Measurements from ENCODE around the gene ARFGAP1. TPM values are rescaled to one million over a fixed set of nuclear protein-coding genes. Genes with fewer than 3 reads are reported as not detected.

The ARFGAP1 gene
- total RNA-seq, 2 donors from 2014 or later = 58.6 to 62.6 TPM

GRCh38 chr20:63255931-63256704 is 16.5 kb upstream of the ARFGAP1 start:
- DNase-seq (ENCODE audit: low spot score) = no peak

GRCh38 chr20:63256954-63257353 is 15.7 kb upstream of the ARFGAP1 start:
- intact Hi-C loops (cut with DNase I) = loop anchor here in 1 of 2 donors (5.0 kb wide), 1 partner anchor 215 kb away; no protein-coding TSS in a partner anchor
- no peak for DNase-seq (ENCODE audit: low spot score)

More at GRCh38 chr20:63255931-63256704, 16.5 kb upstream of the ARFGAP1 start:
- intact Hi-C loops (cut with DNase I) = loop anchor here in 1 of 2 donors (5.0 kb wide), 1 partner anchor 214 kb away; no protein-coding TSS in a partner anchor

DNA sequence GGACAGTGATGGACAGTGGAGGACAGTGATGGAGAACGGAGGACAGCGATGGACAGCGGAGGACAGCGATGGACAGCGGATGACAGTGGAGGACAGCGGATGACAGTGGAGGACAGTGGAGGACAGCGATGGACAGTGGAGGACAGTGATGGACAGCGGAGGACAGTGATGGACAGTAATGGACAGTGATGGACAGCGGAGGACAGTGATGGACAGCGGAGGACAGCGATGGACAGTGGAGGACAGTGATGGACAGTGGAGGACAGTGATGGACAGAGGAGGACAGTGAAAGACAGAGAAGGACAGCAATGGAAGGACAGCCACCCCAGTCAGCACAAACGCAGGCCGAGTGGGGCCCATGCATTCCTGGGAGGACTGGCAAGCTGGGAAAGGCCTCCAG is 15.0 kb upstream of the ARFGAP1 start:
- intact Hi-C loops (cut with DNase I) = loop anchor here in 1 of 2 donors (5.0 kb wide), 1 partner anchor 215 kb away; no protein-coding TSS in a partner anchor
- no peak for DNase-seq (ENCODE audit: low spot score)

GRCh38 chr20:63258781-63259180 is 13.8 kb upstream of the ARFGAP1 start:
- no peak for DNase-seq (ENCODE audit: low spot score)
- intact Hi-C loops (cut with DNase I) = loop anchor here in 1 of 2 donors (5.0 kb wide), 1 partner anchor 216 kb away; no protein-coding TSS in a partner anchor

- no peak for DNase-seq (ENCODE audit: low spot score)
- intact Hi-C loops (cut with DNase I) = loop anchor here in 1 of 2 donors (5.0 kb wide), 1 partner anchor 218 kb away; no protein-coding TSS in a partner anchor
These were observed 12.7 kb upstream of the ARFGAP1 start for GRCh38 chr20:63259734-63260460.

- DNase-seq (ENCODE audit: low spot score) = no peak
- intact Hi-C loops (cut with DNase I) = no loop called here
These were observed 12.1 kb upstream of the ARFGAP1 start for GRCh38 chr20:63260521-63260920.

GRCh38 chr20:63261060-63261794 is 11.4 kb upstream of the ARFGAP1 start:
- intact Hi-C loops (cut with DNase I) = no loop called here
- DNase-seq (ENCODE audit: low spot score) = no peak

- intact Hi-C loops (cut with DNase I) = no loop called here
- DNase-seq (ENCODE audit: low spot score) = no peak
These were observed 10.7 kb upstream of the ARFGAP1 start for GRCh38 chr20:63261795-63262528.

DNA sequence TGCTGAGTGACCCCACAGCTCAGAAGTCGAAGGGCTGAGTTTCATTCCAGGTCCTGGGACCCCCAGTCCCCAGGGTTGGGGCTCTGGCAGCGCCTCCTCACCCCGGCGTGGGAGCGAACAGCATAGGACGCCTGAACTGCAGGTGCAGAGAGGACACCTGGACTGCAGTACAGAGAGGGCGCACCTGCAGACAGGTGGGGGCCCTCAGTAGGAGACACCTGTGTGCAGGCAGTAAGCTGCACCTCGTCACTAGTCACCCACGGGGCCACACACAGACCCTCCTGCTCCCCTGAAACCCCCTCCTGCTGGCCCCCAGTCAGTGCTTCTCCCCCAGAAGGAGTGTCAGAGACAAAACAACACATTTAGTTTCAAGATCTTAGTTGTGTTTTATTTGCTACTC is 9.8 kb upstream of the ARFGAP1 start:
- DNase-seq (ENCODE audit: low spot score) = no peak
- intact Hi-C loops (cut with DNase I) = no loop called here

- intact Hi-C loops (cut with DNase I) = no loop called here
These were observed 8.6 kb upstream of the ARFGAP1 start for GRCh38 chr20:63264000-63264399.

DNA sequence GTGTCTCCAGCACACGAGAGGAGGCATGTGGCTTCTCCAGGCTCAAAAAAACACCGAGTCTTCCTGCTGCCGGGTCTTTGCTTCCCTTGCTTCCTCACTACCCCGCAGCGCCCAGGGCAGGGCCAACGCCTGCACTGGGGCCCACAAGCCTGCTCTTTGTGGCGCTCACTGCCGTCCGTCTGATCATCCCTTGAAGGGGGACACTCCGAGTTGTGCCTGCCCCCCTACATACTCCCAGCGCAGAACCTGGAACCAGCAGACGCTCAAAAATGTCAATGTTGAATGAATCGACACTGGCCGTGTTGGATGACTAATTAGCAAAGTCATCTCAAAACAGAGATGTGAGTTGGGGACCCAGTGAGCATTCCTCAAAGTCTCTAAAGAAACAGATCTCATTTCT is 8.1 kb upstream of the ARFGAP1 start:
- no peak for DNase-seq (ENCODE audit: low spot score)
- intact Hi-C loops (cut with DNase I) = no loop called here

More at GRCh38 chr20:63264000-63264399, 8.6 kb upstream of the ARFGAP1 start:
- no peak for DNase-seq (ENCODE audit: low spot score)

GRCh38 chr20:63265891-63266515 is 6.6 kb upstream of the ARFGAP1 start:
- intact Hi-C loops (cut with DNase I) = no loop called here
- no peak for DNase-seq (ENCODE audit: low spot score)

DNA sequence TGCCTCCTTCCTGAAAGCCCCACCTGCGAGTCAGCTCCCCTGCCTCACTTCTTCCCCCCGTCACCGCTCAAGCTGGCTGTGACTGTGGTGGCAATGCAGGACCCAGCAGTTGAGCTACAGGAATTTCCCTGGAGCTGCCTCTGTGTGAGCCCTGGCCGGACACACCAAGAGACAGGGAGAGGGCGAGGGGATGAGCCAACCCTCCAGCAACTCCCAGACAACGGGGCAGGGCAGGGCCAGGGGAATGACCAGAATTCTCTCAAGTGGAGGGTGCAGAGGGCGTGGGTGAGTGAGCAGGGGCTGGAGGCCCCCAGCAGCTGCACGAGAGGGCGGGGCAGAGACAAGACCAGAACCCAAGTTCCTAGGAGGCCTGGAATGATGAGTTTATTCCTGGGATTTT is 4.9 kb upstream of the ARFGAP1 start:
- intact Hi-C loops (cut with DNase I) = no loop called here
- no peak for DNase-seq (ENCODE audit: low spot score)

- intact Hi-C loops (cut with DNase I) = no loop called here
- DNase-seq (ENCODE audit: low spot score) = no peak
These were observed 4.4 kb upstream of the ARFGAP1 start for GRCh38 chr20:63268256-63268655.

- DNase-seq (ENCODE audit: low spot score) = no peak
- intact Hi-C loops (cut with DNase I) = no loop called here
These were observed 3.8 kb upstream of the ARFGAP1 start for GRCh38 chr20:63268671-63269439.

DNA sequence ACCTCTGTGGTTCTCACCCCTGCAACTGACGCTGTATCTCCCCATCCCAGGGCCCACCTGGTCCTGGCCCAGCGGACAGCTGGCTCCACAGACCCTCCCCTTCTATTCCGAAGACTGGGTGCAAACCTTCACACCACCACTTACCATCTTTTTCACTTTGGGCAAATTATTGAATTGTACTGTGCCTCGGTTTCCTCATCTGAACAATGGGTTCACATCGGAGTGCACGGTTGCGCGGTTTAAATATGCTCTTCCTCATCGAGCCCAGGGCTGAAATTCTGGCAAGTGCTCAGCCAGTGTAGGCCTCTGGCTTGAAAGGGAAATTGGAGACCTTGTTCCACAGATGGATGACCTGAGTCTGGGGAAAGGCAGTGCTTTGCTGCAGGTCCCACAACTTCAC is 2.9 kb upstream of the ARFGAP1 start:
- DNase-seq (ENCODE audit: low spot score) = no peak
- intact Hi-C loops (cut with DNase I) = no loop called here

- intact Hi-C loops (cut with DNase I) = no loop called here
- DNase-seq (ENCODE audit: low spot score) = no peak
These were observed 1.8 kb upstream of the ARFGAP1 start for GRCh38 chr20:63270606-63271325.

Data from posterior vena cava (tissue), 2 donors.